LoVo (cell line): ENCODE results near the gene SUGCT.
A peak's percentile ranks its signal among the peaks of the same experiment; 100 is the strongest.

Source experiments
- DNase-seq: peaks from one replicate; pipeline ENCODE4 v3.0.0-alpha.2; 2016; ENCODE audit warnings: low spot score

The SUGCT gene

DNA sequence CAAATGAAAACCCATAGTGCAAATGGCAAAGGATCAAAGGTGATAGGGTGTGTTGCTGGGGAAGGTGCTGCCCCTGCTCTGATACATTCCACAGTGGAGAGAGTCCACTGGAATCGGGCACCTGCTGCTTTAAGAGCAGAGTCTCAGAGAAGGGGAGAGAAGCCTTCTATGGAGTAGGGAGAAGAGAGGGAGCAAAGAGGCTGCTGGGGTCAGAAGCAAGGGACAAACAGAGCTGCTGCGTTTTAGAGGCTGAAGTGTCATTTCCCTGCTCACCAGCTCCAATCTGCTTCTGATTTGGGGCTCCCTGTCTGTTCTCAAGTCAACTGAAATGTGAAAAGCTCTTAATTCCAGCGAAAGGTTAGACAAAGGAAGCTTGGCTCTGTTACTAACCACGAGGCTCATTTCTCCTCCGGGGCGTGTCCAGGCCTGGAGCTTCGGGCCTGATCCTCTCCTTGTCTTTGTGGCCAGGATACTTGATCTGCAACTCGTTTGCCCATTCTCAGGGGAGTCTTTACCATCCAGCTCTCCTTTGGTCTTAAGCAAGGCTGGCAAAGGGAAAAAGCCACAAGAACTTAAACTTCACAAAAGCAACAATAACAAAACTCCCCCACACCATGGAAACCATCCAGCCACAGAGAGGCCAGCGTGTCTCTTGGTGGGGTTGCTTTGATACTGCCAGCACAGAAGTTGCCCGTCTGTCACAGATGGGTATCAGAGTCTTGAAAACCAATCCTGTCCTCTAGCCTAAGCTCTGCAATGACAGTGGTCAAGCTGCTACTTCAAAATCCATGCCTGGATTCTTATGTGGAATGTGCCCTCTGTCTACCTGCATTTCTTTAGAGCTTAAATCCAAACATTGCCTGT, 692.6 kb downstream of the SUGCT start:
- peak; percentile 69 for DNase-seq

DNA sequence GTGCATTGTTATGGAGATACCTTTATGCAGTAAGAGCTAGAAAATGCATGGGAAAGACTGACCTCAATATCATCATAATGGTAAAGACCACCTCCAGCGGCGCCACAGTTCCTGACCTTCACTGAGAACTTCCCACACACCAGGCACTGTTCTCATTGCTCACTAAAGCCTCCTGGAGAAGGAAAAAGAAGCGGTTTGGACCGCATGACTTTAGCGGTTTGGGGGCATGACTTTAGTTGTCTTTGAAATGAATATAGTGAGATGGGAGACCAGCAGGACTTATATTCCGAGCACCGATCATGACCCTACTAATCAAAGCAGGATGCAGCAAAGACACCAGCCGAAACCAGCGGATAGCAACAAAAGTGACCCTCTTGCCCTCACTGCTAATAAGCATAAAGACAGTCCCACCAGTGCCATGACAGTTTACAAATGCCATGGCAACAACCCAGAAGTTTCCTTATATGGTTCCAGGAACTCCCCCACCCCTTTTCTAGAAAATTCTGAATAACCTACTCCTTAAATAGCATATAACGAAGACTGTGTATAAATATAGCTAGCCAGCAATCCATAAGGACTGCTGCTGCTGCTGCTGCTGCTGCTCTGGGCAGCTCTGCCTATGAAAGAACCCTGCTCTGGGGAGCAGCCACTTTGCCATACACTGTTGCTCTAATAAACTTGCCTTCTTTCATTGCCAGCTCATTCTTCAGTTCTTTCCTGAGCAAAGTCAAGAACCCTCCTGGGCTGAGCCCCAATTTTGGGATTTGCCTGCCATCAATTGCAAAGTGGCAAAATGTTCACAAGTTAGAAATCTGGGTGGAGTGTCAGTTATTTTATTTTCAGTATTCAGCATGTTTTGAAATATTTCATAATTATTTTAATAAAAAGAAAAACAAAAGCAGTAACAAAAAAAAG, 694.1 kb downstream of the SUGCT start:
- no peak for DNase-seq

DNA sequence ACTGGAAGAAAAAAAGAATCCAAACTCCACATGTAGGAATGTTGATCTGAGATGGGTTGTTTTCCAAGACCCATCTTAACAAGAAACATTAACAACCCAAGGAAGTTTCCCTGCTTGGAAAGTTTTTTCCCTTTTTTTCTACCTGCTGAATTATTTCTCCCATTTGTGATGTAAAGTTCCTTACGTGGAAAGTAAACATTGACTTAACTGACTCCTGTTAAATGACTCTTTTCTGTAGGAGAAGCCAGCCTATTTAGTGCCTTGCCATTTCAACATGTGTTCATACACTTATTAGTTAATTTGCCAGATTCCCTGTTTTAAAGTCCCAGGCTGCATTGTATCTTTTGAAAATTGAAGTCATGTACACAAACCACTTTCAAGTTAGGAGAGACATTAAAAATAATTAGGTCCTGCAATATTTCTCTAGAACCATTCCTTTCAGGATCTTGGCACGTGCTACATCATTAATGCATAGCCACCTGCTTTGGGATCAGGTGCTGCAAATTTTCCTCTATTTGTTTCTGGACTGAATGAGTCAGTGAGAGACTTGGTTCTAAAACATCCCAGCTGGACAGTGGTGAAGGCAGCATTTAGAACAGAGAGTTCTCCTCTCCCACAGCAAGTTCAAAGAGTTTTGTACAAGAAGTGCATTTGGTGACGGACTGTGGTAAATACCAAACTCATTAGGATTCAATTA, 698.5 kb downstream of the SUGCT start:
- DNase-seq, result no peak

DNA sequence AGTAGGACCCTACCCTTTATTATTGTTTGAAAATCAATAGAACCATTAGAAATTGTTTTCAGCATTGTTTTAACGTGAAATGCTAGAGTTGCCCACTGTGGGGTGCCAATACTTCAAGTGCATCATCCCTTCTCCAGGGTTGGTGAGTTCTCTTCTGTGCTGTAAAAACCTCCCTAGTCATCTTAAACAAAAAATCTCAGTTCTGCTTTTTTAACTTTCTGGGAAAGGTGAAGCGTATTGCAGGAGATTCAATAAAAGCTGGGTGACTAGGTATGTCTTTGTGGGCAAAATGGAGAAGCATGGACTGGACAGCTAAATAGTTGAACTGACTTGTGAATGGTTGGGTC, 699.1 kb downstream of the SUGCT start:
- no peak for DNase-seq

DNA sequence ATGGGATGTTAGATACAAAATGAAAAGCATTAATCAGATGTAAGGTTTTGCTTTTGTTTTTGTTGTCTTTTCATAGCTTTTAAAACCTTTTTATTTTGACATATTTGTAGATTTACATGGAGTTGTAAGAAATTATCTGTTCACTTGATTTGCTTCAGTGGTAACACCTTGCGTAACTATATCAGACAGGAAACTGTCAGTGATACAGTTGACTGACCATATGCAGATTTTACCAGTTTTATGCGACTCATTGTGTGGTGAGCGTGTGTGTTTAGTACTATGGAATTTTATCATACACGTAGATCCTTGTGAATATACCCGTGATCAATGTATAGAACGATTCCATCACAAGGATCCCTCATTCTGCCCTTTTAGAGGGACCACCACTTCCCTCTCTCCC, 701.4 kb downstream of the SUGCT start:
- no peak for DNase-seq

DNA sequence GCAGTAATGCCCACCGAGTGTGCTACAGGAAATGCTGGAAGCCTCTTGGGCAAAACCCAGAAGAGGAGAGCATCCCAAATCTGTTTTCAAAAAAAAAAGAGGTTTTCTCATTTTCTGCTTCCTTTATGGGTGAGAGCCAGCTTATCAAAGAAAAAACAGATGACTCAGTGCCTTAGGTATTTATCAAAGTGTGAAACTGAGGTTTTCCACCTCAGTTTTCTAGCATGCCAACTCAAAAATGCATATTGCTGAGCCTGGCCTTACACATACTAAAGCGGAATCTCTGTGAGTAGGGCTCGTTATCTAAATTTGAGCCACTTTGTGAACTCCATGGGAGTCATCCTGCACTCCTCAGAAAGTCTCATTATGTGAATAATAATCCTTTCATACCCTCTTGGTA, 705.1 kb downstream of the SUGCT start:
- DNase-seq, result no peak

DNA sequence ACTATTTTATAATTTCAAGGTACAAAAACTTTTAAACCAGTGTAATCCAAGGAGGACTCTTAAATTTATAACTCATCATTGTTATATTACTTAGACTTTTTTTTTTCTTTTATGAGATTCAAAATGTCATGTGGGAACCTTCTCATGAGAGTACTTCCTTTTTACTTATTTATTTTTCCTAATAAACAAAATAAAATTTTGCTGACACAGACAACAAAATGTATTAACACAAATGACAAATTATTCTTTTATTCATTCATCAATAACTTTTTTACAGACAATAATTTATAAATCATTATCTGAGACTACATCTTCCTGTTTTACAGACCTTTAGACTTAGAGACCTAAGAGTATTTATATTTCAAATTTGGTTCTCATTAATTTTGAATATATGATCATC, 706.2 kb downstream of the SUGCT start:
- no peak for DNase-seq

DNA sequence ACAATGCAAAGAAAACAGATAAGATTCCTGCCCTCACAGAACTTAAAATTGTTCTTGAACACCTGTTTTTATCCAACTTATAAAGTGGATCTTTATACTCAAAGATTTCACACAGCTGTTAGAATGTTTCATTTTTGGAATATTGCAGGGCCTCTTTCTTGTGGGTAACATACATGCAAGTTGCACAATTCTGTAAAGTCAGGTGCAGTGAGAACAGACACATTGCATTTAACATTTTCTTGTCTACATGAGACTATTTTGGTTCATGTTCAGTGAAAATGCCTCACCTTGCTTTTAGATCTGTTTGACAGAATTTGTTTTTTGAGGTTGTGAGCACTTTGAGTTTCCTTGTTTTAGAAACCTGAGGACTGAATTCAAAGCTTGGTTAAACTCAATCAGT, 707.8 kb downstream of the SUGCT start:
- DNase-seq, result no peak

DNA sequence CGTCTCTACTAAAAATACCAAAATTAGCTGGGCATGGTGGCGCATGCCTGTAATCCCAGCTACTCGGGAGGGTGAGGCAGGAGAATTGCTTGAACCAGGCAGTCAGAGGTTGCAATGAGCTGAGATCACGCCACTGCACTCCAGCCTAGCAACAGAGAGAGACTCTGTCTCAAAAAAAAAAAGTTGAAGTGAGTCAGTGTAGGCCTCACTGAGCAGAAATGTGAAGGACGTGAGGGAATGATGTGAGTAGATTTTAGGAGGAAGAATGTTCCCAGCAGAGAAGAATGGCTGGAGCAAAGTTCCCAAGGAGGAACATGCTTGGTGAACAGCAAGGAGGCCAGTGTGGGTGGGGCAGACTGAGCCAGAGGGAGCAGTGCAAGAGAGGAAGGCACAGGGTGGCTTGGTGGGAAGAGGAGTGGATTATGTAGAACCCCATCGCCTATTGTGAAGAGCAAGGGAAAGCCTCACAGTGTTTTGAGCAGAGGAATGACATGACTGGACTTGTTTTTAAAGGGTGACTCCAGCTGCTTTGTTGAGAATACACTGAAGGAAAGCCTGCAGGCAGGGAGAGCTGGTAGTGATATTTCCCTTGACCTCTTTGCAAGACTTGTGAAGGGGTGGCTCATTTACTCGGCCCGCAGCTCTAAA, 708.7 kb downstream of the SUGCT start:
- no peak for DNase-seq

DNA sequence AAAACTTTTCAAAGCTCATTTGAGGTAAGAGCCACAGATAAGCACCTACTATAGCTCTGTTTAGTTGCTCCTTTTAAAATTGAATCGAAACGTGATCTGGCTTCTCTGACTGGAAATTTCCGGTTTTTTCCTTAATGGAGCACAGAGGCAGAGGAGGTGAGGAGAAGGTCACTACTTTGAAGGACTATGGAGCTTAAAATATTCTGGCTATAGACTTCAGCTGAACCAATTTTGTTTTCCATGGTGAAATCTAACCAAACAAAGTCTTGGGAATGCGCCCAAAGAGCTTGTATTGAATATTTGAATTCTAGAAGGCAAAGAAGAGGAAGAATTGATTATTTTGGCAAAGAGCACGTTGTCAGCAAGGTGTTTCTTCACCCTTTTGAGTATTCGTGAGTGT, 711.1 kb downstream of the SUGCT start:
- no peak for DNase-seq

DNA sequence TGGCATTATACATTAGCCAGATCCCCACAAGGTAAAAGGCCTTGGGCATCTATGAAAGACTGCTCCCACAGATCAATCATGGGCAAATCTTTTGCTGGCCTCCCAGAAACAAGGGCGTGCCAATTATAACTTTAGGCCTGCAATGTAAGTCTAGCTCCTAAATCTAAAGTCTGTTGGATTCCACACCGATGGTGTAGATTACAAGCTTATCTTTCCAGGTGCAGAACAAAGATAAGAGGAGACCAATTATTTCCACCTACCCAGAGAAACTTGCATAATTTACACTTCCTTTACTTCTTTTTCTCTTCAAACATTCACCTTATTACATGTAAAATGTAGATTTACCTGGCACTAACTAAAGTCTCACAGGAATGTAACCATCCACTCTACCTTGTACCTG, 713.1 kb downstream of the SUGCT start:
- no peak for DNase-seq

DNA sequence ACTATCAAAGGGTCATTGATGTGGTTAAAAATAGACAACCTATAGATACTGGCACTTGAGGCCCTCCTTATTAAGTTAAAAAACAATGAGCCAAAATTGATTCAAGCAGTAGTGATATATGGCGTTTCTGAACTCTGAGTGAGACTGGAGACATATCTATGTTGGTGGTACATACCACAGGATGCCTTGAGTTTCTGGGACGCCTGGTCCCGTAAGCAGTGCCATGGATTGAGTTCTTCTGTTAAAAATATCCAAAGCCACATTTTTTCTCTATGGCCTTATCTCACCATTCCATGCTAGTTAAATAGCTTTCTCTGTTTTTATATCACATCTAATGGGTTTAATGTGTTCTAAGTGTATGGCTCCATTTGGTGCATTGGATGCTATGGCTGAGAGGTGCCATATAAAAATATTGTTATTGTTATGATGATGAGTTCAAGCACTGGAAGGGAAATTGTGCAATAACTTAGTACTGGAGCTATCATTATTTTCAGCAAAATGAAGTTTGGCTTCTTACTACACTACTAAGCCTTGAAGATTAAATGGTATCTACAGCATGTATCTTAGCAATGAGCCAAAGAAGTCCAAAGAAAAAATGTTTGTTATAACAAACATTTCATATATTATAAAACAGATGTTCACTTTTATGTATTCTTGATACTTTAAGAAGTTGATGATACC, 713.9 kb downstream of the SUGCT start:
- no peak for DNase-seq

DNA sequence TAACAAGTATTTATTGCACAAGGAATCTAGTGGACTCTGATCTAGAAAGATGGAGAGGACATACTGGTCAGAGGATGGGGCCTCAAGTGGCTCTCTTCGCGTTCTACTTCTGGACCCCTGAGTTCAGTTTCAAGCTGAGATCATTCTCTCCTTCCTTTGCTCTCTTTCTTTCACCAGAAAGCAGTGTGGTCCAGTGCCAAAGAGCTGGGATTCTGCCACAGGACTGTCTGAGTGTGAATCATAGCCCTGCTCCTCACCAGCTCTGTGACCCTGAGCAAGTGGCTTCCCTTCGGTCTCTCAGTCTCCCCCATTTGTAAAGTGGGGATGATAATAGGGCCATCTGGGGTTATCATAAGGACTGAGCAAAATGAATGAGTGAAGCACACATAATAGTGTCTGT, 715.2 kb downstream of the SUGCT start:
- DNase-seq, result no peak

DNA sequence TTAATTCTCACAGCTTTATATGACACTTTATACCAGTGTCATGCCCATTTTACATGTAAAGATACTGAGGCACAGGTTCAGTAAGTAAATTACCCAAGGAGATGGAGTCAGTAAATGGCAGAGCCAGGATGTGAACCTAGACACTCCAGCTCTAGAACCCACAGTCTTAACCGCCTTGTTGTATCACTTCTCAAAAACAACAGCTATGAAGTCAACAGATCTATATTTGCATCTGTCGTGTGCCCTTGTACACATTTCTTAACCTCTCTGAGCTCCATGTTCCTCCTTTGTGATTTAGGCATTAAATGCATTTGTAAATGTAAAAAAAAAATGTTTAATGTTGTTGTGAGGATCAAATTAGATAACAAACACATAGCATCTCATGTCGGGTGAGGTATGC, 716.2 kb downstream of the SUGCT start:
- DNase-seq, result no peak

DNA sequence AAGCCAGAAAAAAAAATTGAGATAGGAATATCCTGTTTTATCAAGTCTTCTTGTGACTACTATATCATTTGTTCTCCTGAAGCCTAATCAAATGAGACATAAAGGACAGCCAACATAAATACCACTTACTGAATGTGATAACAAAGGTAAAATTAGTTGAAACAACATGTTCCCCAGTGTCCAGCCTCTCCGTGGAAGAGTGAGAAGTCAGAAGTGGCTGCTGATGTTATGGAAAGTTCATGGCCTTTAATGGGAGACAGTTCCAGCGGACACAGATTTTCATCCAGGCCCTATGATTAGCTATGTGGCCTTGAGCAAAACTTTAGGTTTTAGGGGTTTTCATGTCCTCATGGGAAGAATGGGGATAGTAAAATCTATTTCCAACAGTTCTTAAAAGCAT, 724.3 kb downstream of the SUGCT start:
- DNase-seq, result no peak

DNA sequence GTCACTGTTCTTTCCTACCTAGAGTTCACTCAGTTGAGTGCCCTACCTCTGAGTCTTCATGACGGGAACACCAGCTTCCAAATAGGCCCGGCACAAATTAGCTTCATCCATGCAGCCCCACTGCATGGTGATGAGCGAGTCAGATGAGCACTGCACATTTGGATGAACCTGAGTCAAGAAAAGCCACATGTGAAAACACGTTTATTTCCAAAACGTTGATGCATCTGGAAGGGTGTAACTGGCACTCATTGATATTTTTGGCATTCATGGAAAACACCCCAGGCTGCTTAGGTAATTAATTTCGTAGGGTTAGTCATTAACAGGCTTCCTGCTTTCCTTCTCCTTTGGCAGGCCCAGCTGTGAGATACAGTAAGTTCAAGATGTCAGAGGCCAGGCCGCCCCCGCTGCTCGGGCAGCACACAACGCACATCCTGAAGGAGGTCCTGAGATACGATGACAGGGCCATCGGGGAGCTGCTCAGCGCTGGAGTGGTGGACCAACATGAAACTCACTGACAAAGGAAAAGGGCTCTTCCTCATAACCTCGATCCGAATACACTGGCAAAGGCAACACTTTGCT, 725.2 kb downstream of the SUGCT start:
- no peak for DNase-seq

DNA sequence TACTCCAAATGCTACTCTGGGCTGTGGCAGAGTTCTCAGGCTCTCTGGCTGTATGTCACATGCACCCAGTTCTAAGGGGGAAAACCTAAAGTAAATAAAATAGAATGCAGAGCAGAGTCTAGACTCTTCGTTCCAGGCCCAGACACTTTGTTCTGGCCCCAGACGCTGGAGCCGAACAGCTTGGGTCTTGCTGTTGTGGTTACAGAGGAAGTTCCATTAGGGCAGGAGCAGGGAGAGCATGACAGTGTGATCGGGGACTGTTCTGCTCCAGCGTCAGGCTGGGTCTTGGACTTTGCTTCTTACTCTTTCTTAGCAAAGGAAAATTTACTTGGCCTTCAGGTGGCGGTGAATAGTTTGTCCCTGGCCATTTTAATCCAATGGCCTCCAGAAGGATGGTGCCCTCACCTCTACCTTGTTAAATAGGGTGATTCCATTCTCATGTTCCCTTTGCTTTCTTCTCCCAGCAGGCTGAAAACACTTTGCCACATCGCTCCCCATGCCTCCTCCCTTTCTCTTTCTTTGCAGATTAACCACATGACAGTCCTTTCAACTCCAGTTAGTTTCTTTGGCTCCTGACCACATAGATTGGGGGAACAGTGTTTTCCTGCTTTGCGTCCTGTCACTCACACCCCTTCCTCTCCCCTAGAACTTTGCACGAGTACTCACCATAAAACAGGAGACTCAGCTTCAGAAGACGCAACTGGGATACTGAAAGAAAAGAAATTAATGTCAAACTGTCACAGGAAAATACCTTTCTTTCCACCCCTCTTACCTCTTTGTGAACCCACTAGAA, 730.8 kb downstream of the SUGCT start:
- DNase-seq, result no peak

DNA sequence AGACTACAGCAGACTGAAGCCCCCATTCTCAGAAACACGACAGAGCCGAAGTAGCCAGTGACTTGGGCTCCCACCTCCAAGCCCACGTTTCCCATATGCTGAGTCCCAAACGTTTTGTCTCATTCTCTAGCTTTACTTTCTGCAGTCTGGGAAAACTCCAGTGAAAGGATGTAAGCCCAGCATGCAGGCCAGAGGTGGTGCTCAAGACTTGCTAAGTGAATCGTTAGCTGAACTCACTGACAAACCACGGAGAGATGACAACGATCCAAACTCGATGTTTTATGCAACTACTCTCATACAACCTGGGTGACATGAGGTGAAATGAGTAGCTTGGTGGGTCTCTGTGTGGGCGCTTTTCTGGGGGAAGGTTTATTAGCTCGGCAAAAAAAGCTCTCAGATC, 731.8 kb downstream of the SUGCT start:
- no peak for DNase-seq

DNA sequence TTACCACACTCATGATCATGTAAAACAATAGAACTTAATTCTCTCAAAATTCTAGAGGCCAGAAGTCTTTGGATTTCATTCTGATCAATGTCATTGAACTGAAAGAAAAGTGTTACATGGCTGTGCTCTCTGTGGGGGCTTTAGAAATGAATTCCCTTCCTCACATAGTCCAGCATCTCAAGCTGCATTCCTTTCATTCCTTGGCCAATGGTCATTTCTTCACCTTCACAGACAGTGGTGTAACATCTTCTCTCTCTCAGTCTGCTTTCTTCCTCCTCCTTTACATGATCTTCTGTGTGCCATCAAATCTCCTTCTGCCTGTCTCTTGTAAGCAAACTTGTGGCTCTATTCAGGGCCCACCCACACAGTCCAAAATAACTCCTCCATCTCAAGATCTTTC, 735.3 kb downstream of the SUGCT start:
- DNase-seq, result no peak

DNA sequence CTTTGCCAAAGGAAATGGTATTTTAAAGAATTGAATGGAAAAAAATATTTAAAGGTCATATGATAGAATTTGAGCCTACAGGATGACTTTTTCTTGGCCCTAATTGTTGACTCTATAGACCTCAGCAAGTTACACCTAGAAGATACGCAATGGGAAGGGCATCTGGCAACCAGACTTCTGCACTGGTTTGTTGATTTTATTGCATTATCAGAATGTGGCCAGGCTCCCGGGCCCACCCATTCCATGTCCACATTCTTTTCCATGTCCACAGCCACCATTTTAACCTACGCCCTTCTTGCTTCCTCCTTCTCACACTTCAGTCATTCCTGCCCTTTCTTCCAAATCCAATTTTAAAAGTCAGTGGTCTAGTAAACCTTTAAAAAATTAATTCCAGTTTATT, 738.4 kb downstream of the SUGCT start:
- DNase-seq, result peak; percentile 68
